ENCODE measurements around the gene CD22.

- no peak for TF ChIP-seq BHLHE40 (IDR thresholded peaks at IDR 0.05; ENCODE audit: low read depth, low read length)
- TF ChIP-seq CTCF (conservative IDR thresholded peaks at IDR 0.05; ENCODE audit: low read depth, low read length) = no peak
- no peak for TF ChIP-seq SMC3 (IDR thresholded peaks at IDR 0.05; ENCODE audit: low read depth, low read length)
- no peak for TF ChIP-seq POLR2A (IDR thresholded peaks at IDR 0.05; ENCODE audit: low read depth, low read length)
- TF ChIP-seq ELK1 (IDR thresholded peaks at IDR 0.05; ENCODE audit: borderline replicate concordance, low read depth, low read length) = no peak
Observed at GRCh38 chr19:35334144-35334753, 5.3 kb downstream of the CD22 start.

Measured in IMR-90 (cell line).